GM12878 (cell line): ENCODE measurements around the gene PLXND1. TPM values are rescaled to one million over a fixed set of nuclear protein-coding genes. Genes with fewer than 3 reads are reported as not detected.

Experiments used
- ATAC-seq: fragments of 200-7000 bp; cut with Tn5 transposase; 3 replicates; pipeline ENCODE4 v1.9.1; 2020; ENCODE audit warnings: mild to moderate bottlenecking, moderate library complexity
- BruUV-seq: library from RNA; stranded (reverse); fragments of 400-500 nt; replicated peaks from 2 replicates; lab custom pipeline; 2021; lab: Mats Ljungman, UMichigan
- CTCF ChIA-PET: fragments of 300-600 bp; sonication (Branson Sonifier 250); formaldehyde crosslinking; extraction: SDS; loops from one replicate; lab custom pipeline; 2021; ENCODE audit warnings: inconsistent platforms; lab: Yijun Ruan, JAX
- POLR2A ChIA-PET: fragments of 350-600 bp; formaldehyde crosslinking; extraction: SDS; loops from one replicate; lab custom pipeline; 2021; ENCODE audit warnings: inconsistent platforms; lab: Charles Lee
- RAD21 ChIA-PET: fragments of 300-600 bp; sonication (Branson Sonifier 250); formaldehyde crosslinking; loops from one replicate; lab custom pipeline; 2023; ENCODE audit warnings: antibody characterized with exemption; ENCODE audit not compliant: unreplicated experiment; lab: Charles Lee
- SMC1A ChIA-PET: fragments of 300-600 bp; sonication (Branson Sonifier 250); formaldehyde crosslinking; loops from one replicate; lab custom pipeline; 2023; ENCODE audit not compliant: unreplicated experiment, uncharacterized antibody; lab: Charles Lee
- DNase-seq: peaks from one replicate; pipeline ENCODE4 v3.0.0-alpha.2; 2011; ENCODE audit warnings: low read depth, low spot score
- FAIRE-seq: peaks from 3 replicates; lab custom pipeline; 2011; peaks lifted over from hg19 to GRCh38; lab: Jason Lieb, UNC
- H2AFZ ChIP-seq: 2 replicates; pipeline ENCODE4 v1.6.0; 2011; ENCODE audit warnings: low read depth, low read length, control low read depth; ENCODE audit not compliant: control insufficient read depth
- H3K27ac ChIP-seq: 2 replicates; pipeline ENCODE4 v1.5.1; 2011; ENCODE audit warnings: control low read depth; ENCODE audit not compliant: control insufficient read depth, insufficient read depth
- H3K27me3 ChIP-seq, 2 experiments: replicated peaks in 1 of 2; 2 replicates each; pipeline versions ENCODE4 v1.6.0 to v1.6.1; 2011; ENCODE audit warnings: low read length in 1 of 2; ENCODE audit not compliant: control insufficient read depth in 2 of 2, insufficient read depth in 2 of 2
- H3K36me3 ChIP-seq, 2 experiments: 2 replicates each; pipeline ENCODE4 v1.5.1; 2011; ENCODE audit warnings: low read length in 1 of 2; ENCODE audit not compliant: control insufficient read depth in 2 of 2, insufficient read depth in 2 of 2
- H3K4me1 ChIP-seq: 2 replicates; pipeline ENCODE4 v1.6.1; 2011; ENCODE audit warnings: mild to moderate bottlenecking, low read length, moderate library complexity, mixed read lengths; ENCODE audit not compliant: control insufficient read depth, insufficient read depth
- H3K4me2 ChIP-seq: 2 replicates; pipeline ENCODE4 v1.6.0; 2011; ENCODE audit warnings: control low read depth; ENCODE audit not compliant: control insufficient read depth, insufficient read depth
- H3K4me3 ChIP-seq: fragments of 200-600 bp; sonication (generic); 2 replicates; pipeline ENCODE4 v1.5.1; 2016
- H3K79me2 ChIP-seq: 2 replicates; pipeline ENCODE4 v1.6.0; 2011; ENCODE audit warnings: low read length; ENCODE audit not compliant: control insufficient read depth, insufficient read depth
- H3K9ac ChIP-seq: 2 replicates; pipeline ENCODE4 v1.8.0; 2011; ENCODE audit warnings: low read length, control low read depth, mixed read lengths; ENCODE audit not compliant: control insufficient read depth, insufficient read depth
- H3K9me3 ChIP-seq: replicated peaks from 3 replicates; pipeline ENCODE4 v1.5.1; 2011; ENCODE audit warnings: mild to moderate bottlenecking, low read length; ENCODE audit not compliant: control insufficient read depth, insufficient read depth
- H4K20me1 ChIP-seq: 2 replicates; pipeline ENCODE4 v1.6.0; 2011; ENCODE audit not compliant: control insufficient read depth, insufficient read depth
- BCL11A ChIP-seq: IDR thresholded peaks from 2 replicates; pipeline ENCODE4 v1.6.1; 2011; ENCODE audit warnings: low read depth, low read length
- BHLHE40 ChIP-seq, 2 experiments: fragments of 450-650 bp in 1 of 2; IDR thresholded peaks; 2 replicates each; pipeline ENCODE4 v1.6.1; 2011 to 2017; ENCODE audit warnings: low read depth in 2 of 2, borderline replicate concordance in 1 of 2, improper control_type of control experiment in 1 of 2, low read length in 1 of 2, mild to moderate bottlenecking in 1 of 2
- CBFB ChIP-seq: IDR thresholded peaks from 2 replicates; pipeline ENCODE4 v1.6.1; 2016; ENCODE audit warnings: antibody characterized with exemption, low read depth
- CHD1 ChIP-seq: IDR thresholded peaks from 2 replicates; pipeline ENCODE4 v1.6.1; 2012; ENCODE audit warnings: low read depth, low read length, improper control_type of control experiment
- CHD4 ChIP-seq: fragments of 200-600 bp; sonication (generic); IDR thresholded peaks from 2 replicates; pipeline ENCODE4 v1.6.1; 2016; ENCODE audit warnings: mild to moderate bottlenecking
- EZH2 ChIP-seq: IDR thresholded peaks from 2 replicates; pipeline ENCODE4 v1.6.1; 2012; ENCODE audit warnings: low read depth, mild to moderate bottlenecking, control low read depth, inconsistent platforms, low read length, borderline replicate concordance; ENCODE audit not compliant: control insufficient read depth
- FOXM1 ChIP-seq: IDR thresholded peaks from 2 replicates; pipeline ENCODE4 v1.6.1; 2012; ENCODE audit warnings: low read depth, mild to moderate bottlenecking, inconsistent platforms, low read length, moderate library complexity
- JUNB ChIP-seq: IDR thresholded peaks from 2 replicates; pipeline ENCODE4 v1.6.1; 2016; ENCODE audit warnings: antibody characterized with exemption, mild to moderate bottlenecking
- LARP7 ChIP-seq: fragments of 450-650 bp; IDR thresholded peaks from 2 replicates; pipeline ENCODE4 v1.6.1; 2017; ENCODE audit warnings: mild to moderate bottlenecking
- SP1 ChIP-seq: IDR thresholded peaks from one replicate; pipeline ENCODE4 v1.6.1; 2011; ENCODE audit warnings: low read depth, low read length
- SRF ChIP-seq, 2 experiments: IDR thresholded peaks; 2 replicates each; pipeline ENCODE4 v1.6.1; 2011; ENCODE audit warnings: low read depth in 2 of 2, low read length in 2 of 2, mild to moderate bottlenecking in 1 of 2, moderate library complexity in 1 of 2
- TARDBP ChIP-seq: IDR thresholded peaks from 2 replicates; pipeline ENCODE4 v1.6.1; 2016; ENCODE audit warnings: borderline replicate concordance
- YY1 ChIP-seq: IDR thresholded peaks from 2 replicates; pipeline ENCODE4 v1.6.1; 2011; ENCODE audit warnings: low read depth, mild to moderate bottlenecking, low read length
- ZNF274 ChIP-seq: IDR thresholded peaks from one replicate; pipeline ENCODE4 v1.8.0; 2011; ENCODE audit not compliant: insufficient read length, insufficient read depth
- ZNF622 ChIP-seq: fragments of 450-650 bp; IDR thresholded peaks from 2 replicates; pipeline ENCODE4 v1.6.1; 2017; ENCODE audit warnings: mild to moderate bottlenecking, inconsistent platforms
- WGBS: methylation state at CpG from one replicate; pipeline ENCODE4 v1.1.6; 2016; ENCODE audit warnings: low lambda C conversion rate; ENCODE audit not compliant: insufficient replicate concordance, insufficient coverage; ENCODE audit errors: missing lambda C conversion rate; 5-methylcytosine and 5-hydroxymethylcytosine counted together
- in situ Hi-C: fragments of 300-500 bp; cut with MboI; formaldehyde crosslinking; loops from 9 replicates; pipeline ENCODE4 v1.14.3; 2018; ENCODE audit warnings: mixed read lengths
- intact Hi-C: fragments of 100-400 bp; cut with micrococcal nuclease; formaldehyde crosslinking; loops from one replicate; pipeline ENCODE4 v1.14.2; 2022; ENCODE audit not compliant: unreplicated experiment
- polyA plus RNA-seq, 11 experiments: library from polyadenylated mRNA; depleted of rRNA in 4 of 11; unstranded in 6 of 11; stranded (reverse) in 5 of 11; fragments of >200 nt; fragmentation: Nextera tagmentation in 4 of 11; fragmentation: Illumina TruSeq in 1 of 11; extraction: Ambion mirVana in 4 of 11; extraction: Trizol in 1 of 11; gene quantifications; 1 replicate in 1 of 11; 2 replicates in 10 of 11; pipeline versions ENCODE4 v1.2.1 to v1.2.3, GENCODE V29; 2011 to 2016; ENCODE audit warnings: inconsistent platforms in 2 of 11, missing spikeins in 2 of 11, low read depth in 1 of 11
- total RNA-seq, 4 experiments: library from RNA; depleted of rRNA in 3 of 4; stranded (reverse); fragments of >200 nt in 3 of 4; fragmentation: Illumina TruSeq in 1 of 4; extraction: Trizol in 1 of 4; gene quantifications; 2 replicates each; pipeline versions ENCODE4 v1.2.1 to v1.2.3, GENCODE V29; 2013 to 2021
- TF ChIP-seq, protein P1 (sequence below): fragments of 450-650 bp; formaldehyde crosslinking; IDR thresholded peaks from 2 replicates; pipeline ENCODE4 v1.4.0; 2022; ENCODE audit warnings: mild to moderate bottlenecking, moderate library complexity
- TF ChIP-seq, protein P2 (sequence below): fragments of 450-650 bp; IDR thresholded peaks from 2 replicates; pipeline ENCODE4 v1.6.1; 2018; ENCODE audit warnings: mild to moderate bottlenecking, low read depth, moderate library complexity; ENCODE audit not compliant: partially characterized antibody
- TF ChIP-seq, protein P3 (sequence below): fragments of 450-650 bp; IDR thresholded peaks from 2 replicates; pipeline ENCODE4 v1.6.1; 2017; ENCODE audit warnings: mild to moderate bottlenecking, low read depth, inconsistent platforms; ENCODE audit not compliant: poor library complexity, severe bottlenecking

Gene PLXND1
- total and polyA plus RNA-seq, 10 of the 15 experiments (the other 5 are each of a cell fraction or from before 2014, with no cell fraction given): 0.01 to 2.3 (median 0.72) TPM; not detected in 7

DNA sequence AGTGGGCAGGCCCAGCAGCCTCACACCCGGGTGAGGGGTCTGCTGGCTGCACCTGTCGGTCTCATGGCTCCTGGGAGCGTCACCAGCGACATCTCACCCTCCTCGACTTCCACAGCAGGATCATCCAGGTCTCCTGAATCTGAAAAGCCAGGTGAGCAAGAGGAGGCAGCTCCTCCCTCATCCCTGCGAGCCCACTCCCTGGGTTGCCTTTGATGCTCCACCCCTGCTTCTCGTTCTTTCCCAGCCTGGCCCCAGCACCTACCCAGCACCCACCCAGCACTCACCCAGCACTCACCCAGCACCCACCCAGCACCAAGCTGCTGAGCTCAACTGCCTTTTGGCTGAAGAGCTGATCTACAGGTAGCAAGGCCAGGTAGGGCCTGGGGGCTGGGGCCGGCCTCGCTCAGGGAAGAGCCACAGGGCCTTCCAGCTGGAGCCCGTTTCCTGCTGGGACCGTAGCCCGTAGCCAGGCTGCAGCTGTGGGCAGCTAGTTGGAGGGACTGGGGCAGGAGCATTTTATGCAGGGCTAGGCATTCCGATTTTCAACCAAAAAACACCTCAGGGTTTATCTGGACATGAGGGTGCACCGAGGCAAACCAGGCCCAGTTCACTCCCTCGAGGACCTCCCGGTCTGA lies 63.2 kb downstream of the PLXND1 start, which contains the start of gene H1-8:
TSS of gene H1-8 (plus strand) at position 20 of the 635 bp plus-strand sequence. CDS start at position 64, 44 bp downstream.
- WGBS: 38% methylated on average over 16 of the region's 16 CpGs
- in situ Hi-C loops: no loop called here
- DNase-seq (no peak), FAIRE-seq (no peak), ATAC-seq (no peak)
- Histone ChIP-seq H3K4me2 (no peak within 1 kb of the TSS), H2AFZ (no peak within 1 kb of the TSS), H3K27me3 (no peaks in the 10 kb centered on the region; a peak in 1 of 4 replicates), H3K4me1 (no peaks in the 10 kb centered on the region), H3K27ac (no peak within 1 kb of the TSS), H3K9ac (no peak within 1 kb of the TSS), H3K9me3 (no peaks in the 10 kb centered on the region), H3K4me3 (no peak within 1 kb of the TSS), H4K20me1 (no peaks in the 10 kb centered on the region), H3K79me2 (no peaks in the 10 kb centered on the region), H3K36me3 (no peaks in the 10 kb centered on the region)
- intact Hi-C loops: no loop called here
- ChIA-PET POLR2A (no interaction called here), SMC1A (no interaction called here), CTCF (no interaction called here), RAD21 (no interaction called here)
- BruUV-seq: no TSS peak
- no peak for TF ChIP-seq BCL11A
- no peak for TF ChIP-seq FOXM1
- TF ChIP-seq ZNF274: no peak
- TF ChIP-seq, protein P1, sequence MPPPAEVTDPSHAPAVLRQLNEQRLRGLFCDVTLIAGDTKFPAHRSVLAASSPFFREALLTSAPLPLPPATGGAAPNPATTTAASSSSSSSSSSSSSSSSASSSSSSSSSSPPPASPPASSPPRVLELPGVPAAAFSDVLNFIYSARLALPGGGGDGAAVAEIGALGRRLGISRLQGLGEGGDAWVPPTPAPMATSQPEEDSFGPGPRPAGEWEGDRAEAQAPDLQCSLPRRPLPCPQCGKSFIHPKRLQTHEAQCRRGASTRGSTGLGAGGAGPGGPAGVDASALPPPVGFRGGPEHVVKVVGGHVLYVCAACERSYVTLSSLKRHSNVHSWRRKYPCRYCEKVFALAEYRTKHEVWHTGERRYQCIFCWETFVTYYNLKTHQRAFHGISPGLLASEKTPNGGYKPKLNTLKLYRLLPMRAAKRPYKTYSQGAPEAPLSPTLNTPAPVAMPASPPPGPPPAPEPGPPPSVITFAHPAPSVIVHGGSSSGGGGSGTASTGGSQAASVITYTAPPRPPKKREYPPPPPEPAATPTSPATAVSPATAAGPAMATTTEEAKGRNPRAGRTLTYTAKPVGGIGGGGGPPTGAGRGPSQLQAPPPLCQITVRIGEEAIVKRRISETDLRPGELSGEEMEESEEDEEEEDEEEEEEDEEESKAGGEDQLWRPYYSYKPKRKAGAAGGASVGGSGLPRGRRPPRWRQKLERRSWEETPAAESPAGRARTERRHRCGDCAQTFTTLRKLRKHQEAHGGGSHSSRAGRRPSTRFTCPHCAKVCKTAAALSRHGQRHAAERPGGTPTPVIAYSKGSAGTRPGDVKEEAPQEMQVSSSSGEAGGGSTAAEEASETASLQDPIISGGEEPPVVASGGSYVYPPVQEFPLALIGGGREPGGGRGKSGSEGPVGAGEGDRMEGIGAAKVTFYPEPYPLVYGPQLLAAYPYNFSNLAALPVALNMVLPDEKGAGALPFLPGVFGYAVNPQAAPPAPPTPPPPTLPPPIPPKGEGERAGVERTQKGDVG (CRISPR knock-in tag): no peak
- TF ChIP-seq CHD4: no peak
- TF ChIP-seq, protein P2, sequence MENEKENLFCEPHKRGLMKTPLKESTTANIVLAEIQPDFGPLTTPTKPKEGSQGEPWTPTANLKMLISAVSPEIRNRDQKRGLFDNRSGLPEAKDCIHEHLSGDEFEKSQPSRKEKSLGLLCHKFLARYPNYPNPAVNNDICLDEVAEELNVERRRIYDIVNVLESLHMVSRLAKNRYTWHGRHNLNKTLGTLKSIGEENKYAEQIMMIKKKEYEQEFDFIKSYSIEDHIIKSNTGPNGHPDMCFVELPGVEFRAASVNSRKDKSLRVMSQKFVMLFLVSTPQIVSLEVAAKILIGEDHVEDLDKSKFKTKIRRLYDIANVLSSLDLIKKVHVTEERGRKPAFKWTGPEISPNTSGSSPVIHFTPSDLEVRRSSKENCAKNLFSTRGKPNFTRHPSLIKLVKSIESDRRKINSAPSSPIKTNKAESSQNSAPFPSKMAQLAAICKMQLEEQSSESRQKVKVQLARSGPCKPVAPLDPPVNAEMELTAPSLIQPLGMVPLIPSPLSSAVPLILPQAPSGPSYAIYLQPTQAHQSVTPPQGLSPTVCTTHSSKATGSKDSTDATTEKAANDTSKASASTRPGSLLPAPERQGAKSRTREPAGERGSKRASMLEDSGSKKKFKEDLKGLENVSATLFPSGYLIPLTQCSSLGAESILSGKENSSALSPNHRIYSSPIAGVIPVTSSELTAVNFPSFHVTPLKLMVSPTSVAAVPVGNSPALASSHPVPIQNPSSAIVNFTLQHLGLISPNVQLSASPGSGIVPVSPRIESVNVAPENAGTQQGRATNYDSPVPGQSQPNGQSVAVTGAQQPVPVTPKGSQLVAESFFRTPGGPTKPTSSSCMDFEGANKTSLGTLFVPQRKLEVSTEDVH: no peak
- TF ChIP-seq SP1: no peak
- TF ChIP-seq LARP7: no peak
- TF ChIP-seq JUNB: no peak
- TF ChIP-seq YY1: no peak
- no peak for TF ChIP-seq BHLHE40 (IDR thresholded peaks at IDR 0.05; ENCODE audit: borderline replicate concordance in 1 of 2, low read depth in 2 of 2, low read length in 1 of 2)
- no peak for TF ChIP-seq ZNF622
- TF ChIP-seq EZH2: no peak
- no peak for TF ChIP-seq TARDBP
- no peak for TF ChIP-seq SRF (IDR thresholded peaks at IDR 0.05; ENCODE audit: low read depth in 2 of 2, low read length in 2 of 2)
- no peak for TF ChIP-seq CBFB
- TF ChIP-seq, protein P3, sequence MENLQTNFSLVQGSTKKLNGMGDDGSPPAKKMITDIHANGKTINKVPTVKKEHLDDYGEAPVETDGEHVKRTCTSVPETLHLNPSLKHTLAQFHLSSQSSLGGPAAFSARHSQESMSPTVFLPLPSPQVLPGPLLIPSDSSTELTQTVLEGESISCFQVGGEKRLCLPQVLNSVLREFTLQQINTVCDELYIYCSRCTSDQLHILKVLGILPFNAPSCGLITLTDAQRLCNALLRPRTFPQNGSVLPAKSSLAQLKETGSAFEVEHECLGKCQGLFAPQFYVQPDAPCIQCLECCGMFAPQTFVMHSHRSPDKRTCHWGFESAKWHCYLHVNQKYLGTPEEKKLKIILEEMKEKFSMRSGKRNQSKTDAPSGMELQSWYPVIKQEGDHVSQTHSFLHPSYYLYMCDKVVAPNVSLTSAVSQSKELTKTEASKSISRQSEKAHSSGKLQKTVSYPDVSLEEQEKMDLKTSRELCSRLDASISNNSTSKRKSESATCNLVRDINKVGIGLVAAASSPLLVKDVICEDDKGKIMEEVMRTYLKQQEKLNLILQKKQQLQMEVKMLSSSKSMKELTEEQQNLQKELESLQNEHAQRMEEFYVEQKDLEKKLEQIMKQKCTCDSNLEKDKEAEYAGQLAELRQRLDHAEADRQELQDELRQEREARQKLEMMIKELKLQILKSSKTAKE: no peak
- no peak for TF ChIP-seq CHD1
